Measurements from ENCODE around the gene SDK2. TPM values are rescaled to one million over a fixed set of nuclear protein-coding genes. Genes with fewer than 3 reads are reported as not detected.

Gene SDK2
- total RNA-seq, 1 donor from 2014 or later: 11.0 TPM

- H3K4me1 ChIP-seq (ENCODE audit: control insufficient read depth in 3 of 3, insufficient read depth in 3 of 3, low read length in 3 of 3): peaks cover 7 to 11% (median 11%) of the 10 kb centered on the region in 3 donors
- no peaks in the 10 kb centered on the region for H3K36me3 ChIP-seq (ENCODE audit: control insufficient read depth in 3 of 3, insufficient read depth in 3 of 3, low read length in 3 of 3)
- no peak overlapping the region for H3K4me3 ChIP-seq (ENCODE audit: low read length in 3 of 3)
- H3K27ac ChIP-seq (ENCODE audit: low read depth, low read length): no peak overlapping the region
- peaks cover 37 to 50% (median 44%) of the 10 kb centered on the region in 3 donors for H3K27me3 ChIP-seq (ENCODE audit: control insufficient read depth in 3 of 3, insufficient read depth in 3 of 3, low read length in 3 of 3)
- no peaks in the 10 kb centered on the region for H3K9me3 ChIP-seq (ENCODE audit: control insufficient read depth in 3 of 3, low read length in 3 of 3)
- H3K9ac ChIP-seq (ENCODE audit: low read depth in 1 of 3, low read length in 3 of 3): no peak overlapping the region
Measured at GRCh38 chr17:73646409-73647300, 2.4 kb upstream of the SDK2 start.

- Histone ChIP-seq H3K4me3 (ENCODE audit: low read length in 3 of 3) (peak overlapping the region in 1 of 3 donors; percentile 29), H3K9me3 (ENCODE audit: control insufficient read depth in 3 of 3, low read length in 3 of 3) (no peaks in the 10 kb centered on the region), H3K27ac (ENCODE audit: low read depth, low read length) (no peak overlapping the region), H3K9ac (ENCODE audit: low read depth in 1 of 3, low read length in 3 of 3) (peak overlapping the region in 1 of 3 donors; percentile 40), H3K36me3 (ENCODE audit: control insufficient read depth in 3 of 3, insufficient read depth in 3 of 3, low read length in 3 of 3) (no peaks in the 10 kb centered on the region), H3K4me1 (ENCODE audit: control insufficient read depth in 3 of 3, insufficient read depth in 3 of 3, low read length in 3 of 3) (peaks cover 7 to 11% (median 11%) of the 10 kb centered on the region in 3 donors), H3K27me3 (ENCODE audit: control insufficient read depth in 3 of 3, insufficient read depth in 3 of 3, low read length in 3 of 3) (peaks cover 40 to 52% (median 46%) of the 10 kb centered on the region in 3 donors)
Measured at GRCh38 chr17:73645050-73645871, 1.0 kb upstream of the SDK2 start.

GRCh38 chr17:73643852-73644144 lies 447 bp downstream of the SDK2 start:
- Histone ChIP-seq H3K4me1 (ENCODE audit: control insufficient read depth in 3 of 3, insufficient read depth in 3 of 3, low read length in 3 of 3) (peaks cover 7 to 11% (median 11%) of the 10 kb centered on the region in 3 donors), H3K9me3 (ENCODE audit: control insufficient read depth in 3 of 3, low read length in 3 of 3) (no peaks in the 10 kb centered on the region), H3K27ac (ENCODE audit: low read depth, low read length) (no peak overlapping the region), H3K36me3 (ENCODE audit: control insufficient read depth in 3 of 3, insufficient read depth in 3 of 3, low read length in 3 of 3) (no peaks in the 10 kb centered on the region), H3K27me3 (ENCODE audit: control insufficient read depth in 3 of 3, insufficient read depth in 3 of 3, low read length in 3 of 3) (peaks cover 46 to 56% (median 49%) of the 10 kb centered on the region in 3 donors), H3K4me3 (ENCODE audit: low read length in 3 of 3) (peak overlapping the region; percentile 43 to 54 (median 46)), H3K9ac (ENCODE audit: low read depth in 1 of 3, low read length in 3 of 3) (peak overlapping the region in 1 of 3 donors; percentile 40)

GRCh38 chr17:73643001-73643851 lies 1.0 kb downstream of the SDK2 start:
- Histone ChIP-seq H3K9me3 (ENCODE audit: control insufficient read depth in 3 of 3, low read length in 3 of 3) (no peaks in the 10 kb centered on the region), H3K4me1 (ENCODE audit: control insufficient read depth in 3 of 3, insufficient read depth in 3 of 3, low read length in 3 of 3) (peaks cover 7 to 11% (median 11%) of the 10 kb centered on the region in 3 donors), H3K4me3 (ENCODE audit: low read length in 3 of 3) (peak overlapping the region; percentile 46 to 65 (median 56)), H3K36me3 (ENCODE audit: control insufficient read depth in 3 of 3, insufficient read depth in 3 of 3, low read length in 3 of 3) (no peaks in the 10 kb centered on the region), H3K9ac (ENCODE audit: low read depth in 1 of 3, low read length in 3 of 3) (peak overlapping the region in 1 of 3 donors; percentile 40), H3K27me3 (ENCODE audit: control insufficient read depth in 3 of 3, insufficient read depth in 3 of 3, low read length in 3 of 3) (peaks cover 45 to 54% (median 48%) of the 10 kb centered on the region in 3 donors), H3K27ac (ENCODE audit: low read depth, low read length) (no peak overlapping the region)

GRCh38 chr17:73642659-73643000 lies 1.6 kb downstream of the SDK2 start:
- Histone ChIP-seq H3K9me3 (ENCODE audit: control insufficient read depth in 3 of 3, low read length in 3 of 3) (no peaks in the 10 kb centered on the region), H3K36me3 (ENCODE audit: control insufficient read depth in 3 of 3, insufficient read depth in 3 of 3, low read length in 3 of 3) (no peaks in the 10 kb centered on the region), H3K4me3 (ENCODE audit: low read length in 3 of 3) (peak overlapping the region in 2 of 3 donors; percentile 13 to 46), H3K4me1 (ENCODE audit: control insufficient read depth in 3 of 3, insufficient read depth in 3 of 3, low read length in 3 of 3) (peaks cover 7 to 11% (median 11%) of the 10 kb centered on the region in 3 donors), H3K27me3 (ENCODE audit: control insufficient read depth in 3 of 3, insufficient read depth in 3 of 3, low read length in 3 of 3) (peaks cover 40 to 52% (median 49%) of the 10 kb centered on the region in 3 donors), H3K27ac (ENCODE audit: low read depth, low read length) (no peak overlapping the region), H3K9ac (ENCODE audit: low read depth in 1 of 3, low read length in 3 of 3) (peak overlapping the region in 1 of 3 donors; percentile 40)

- no peaks in the 10 kb centered on the region for H3K36me3 ChIP-seq (ENCODE audit: control insufficient read depth in 3 of 3, insufficient read depth in 3 of 3, low read length in 3 of 3)
- peak overlapping the region in 1 of 3 donors; percentile 14 for H3K9ac ChIP-seq (ENCODE audit: low read depth in 1 of 3, low read length in 3 of 3)
- H3K27ac ChIP-seq (ENCODE audit: low read depth, low read length): no peak overlapping the region
- peaks cover 35 to 48% (median 47%) of the 10 kb centered on the region in 3 donors for H3K27me3 ChIP-seq (ENCODE audit: control insufficient read depth in 3 of 3, insufficient read depth in 3 of 3, low read length in 3 of 3)
- H3K9me3 ChIP-seq (ENCODE audit: control insufficient read depth in 3 of 3, low read length in 3 of 3): no peaks in the 10 kb centered on the region
- peaks cover 7 to 11% (median 11%) of the 10 kb centered on the region in 3 donors for H3K4me1 ChIP-seq (ENCODE audit: control insufficient read depth in 3 of 3, insufficient read depth in 3 of 3, low read length in 3 of 3)
- H3K4me3 ChIP-seq (ENCODE audit: low read length in 3 of 3): no peak overlapping the region
Measured at GRCh38 chr17:73641826-73642600, 2.2 kb downstream of the SDK2 start.

- H3K27ac ChIP-seq (ENCODE audit: low read depth, low read length): no peak overlapping the region
- no peak overlapping the region for H3K9ac ChIP-seq (ENCODE audit: low read depth in 1 of 3, low read length in 3 of 3)
- no peak overlapping the region for H3K4me3 ChIP-seq (ENCODE audit: low read length in 3 of 3)
- H3K27me3 ChIP-seq (ENCODE audit: control insufficient read depth in 3 of 3, insufficient read depth in 3 of 3, low read length in 3 of 3): peaks cover 33 to 41% (median 36%) of the 10 kb centered on the region in 3 donors
- H3K9me3 ChIP-seq (ENCODE audit: control insufficient read depth in 3 of 3, low read length in 3 of 3): no peaks in the 10 kb centered on the region
- H3K4me1 ChIP-seq (ENCODE audit: control insufficient read depth in 3 of 3, insufficient read depth in 3 of 3, low read length in 3 of 3): peaks cover 7 to 11% (median 11%) of the 10 kb centered on the region in 3 donors
- H3K36me3 ChIP-seq (ENCODE audit: control insufficient read depth in 3 of 3, insufficient read depth in 3 of 3, low read length in 3 of 3): no peaks in the 10 kb centered on the region
Measured at GRCh38 chr17:73640691-73641090, 3.6 kb downstream of the SDK2 start.

GRCh38 chr17:73639932-73640331 lies 4.3 kb downstream of the SDK2 start:
- peaks cover 33 to 41% (median 33%) of the 10 kb centered on the region in 3 donors for H3K27me3 ChIP-seq (ENCODE audit: control insufficient read depth in 3 of 3, insufficient read depth in 3 of 3, low read length in 3 of 3)
- H3K36me3 ChIP-seq (ENCODE audit: control insufficient read depth in 3 of 3, insufficient read depth in 3 of 3, low read length in 3 of 3): no peaks in the 10 kb centered on the region
- no peaks in the 10 kb centered on the region for H3K9me3 ChIP-seq (ENCODE audit: control insufficient read depth in 3 of 3, low read length in 3 of 3)
- no peak overlapping the region for H3K27ac ChIP-seq (ENCODE audit: low read depth, low read length)
- no peak overlapping the region for H3K9ac ChIP-seq (ENCODE audit: low read depth in 1 of 3, low read length in 3 of 3)
- peaks cover 7 to 11% (median 8%) of the 10 kb centered on the region in 3 donors for H3K4me1 ChIP-seq (ENCODE audit: control insufficient read depth in 3 of 3, insufficient read depth in 3 of 3, low read length in 3 of 3)
- no peak overlapping the region for H3K4me3 ChIP-seq (ENCODE audit: low read length in 3 of 3)

- H3K4me3 ChIP-seq (ENCODE audit: low read length in 3 of 3): no peak overlapping the region
- H3K9ac ChIP-seq (ENCODE audit: low read depth in 1 of 3, low read length in 3 of 3): no peak overlapping the region
- H3K27me3 ChIP-seq (ENCODE audit: control insufficient read depth in 3 of 3, insufficient read depth in 3 of 3, low read length in 3 of 3): peaks cover 33 to 41% (median 33%) of the 10 kb centered on the region in 3 donors
- H3K27ac ChIP-seq (ENCODE audit: low read depth, low read length): no peak overlapping the region
- peaks cover 5 to 11% (median 8%) of the 10 kb centered on the region in 3 donors for H3K4me1 ChIP-seq (ENCODE audit: control insufficient read depth in 3 of 3, insufficient read depth in 3 of 3, low read length in 3 of 3)
- H3K9me3 ChIP-seq (ENCODE audit: control insufficient read depth in 3 of 3, low read length in 3 of 3): no peaks in the 10 kb centered on the region
- H3K36me3 ChIP-seq (ENCODE audit: control insufficient read depth in 3 of 3, insufficient read depth in 3 of 3, low read length in 3 of 3): no peaks in the 10 kb centered on the region
Measured at GRCh38 chr17:73639322-73639721, 4.9 kb downstream of the SDK2 start.

Data from skeletal muscle tissue (tissue), 4 donors.